IPS-15b (cell line): ENCODE measurements around the gene MARCHF11.

Experiments used
- H3K27me3 ChIP-seq: one replicate; pipeline ENCODE4 v1.6.1; 2013; ENCODE audit warnings: low read length; ENCODE audit not compliant: control insufficient read depth, insufficient read depth
- H3K36me3 ChIP-seq: one replicate; pipeline ENCODE4 v1.6.1; 2013; ENCODE audit warnings: low read length; ENCODE audit not compliant: control insufficient read depth, insufficient read depth
- H3K4me1 ChIP-seq: one replicate; pipeline ENCODE4 v1.6.1; 2013; ENCODE audit warnings: mild to moderate bottlenecking, low read length; ENCODE audit not compliant: control insufficient read depth, insufficient read depth
- H3K4me3 ChIP-seq: one replicate; pipeline ENCODE4 v1.5.1; 2013; ENCODE audit warnings: low read depth, low read length
- H3K9ac ChIP-seq: one replicate; pipeline ENCODE4 v1.6.1; 2013; ENCODE audit warnings: low read depth, mild to moderate bottlenecking, low read length
- H3K9me3 ChIP-seq: one replicate; pipeline ENCODE4 v1.6.1; 2013; ENCODE audit warnings: mild to moderate bottlenecking, low read length; ENCODE audit not compliant: control insufficient read depth, insufficient read depth

Gene MARCHF11

GRCh38 chr5:16048132-16048531, 131.5 kb downstream of the MARCHF11 start:
- no peaks in the 10 kb centered on the region for H3K9me3 ChIP-seq

DNA sequence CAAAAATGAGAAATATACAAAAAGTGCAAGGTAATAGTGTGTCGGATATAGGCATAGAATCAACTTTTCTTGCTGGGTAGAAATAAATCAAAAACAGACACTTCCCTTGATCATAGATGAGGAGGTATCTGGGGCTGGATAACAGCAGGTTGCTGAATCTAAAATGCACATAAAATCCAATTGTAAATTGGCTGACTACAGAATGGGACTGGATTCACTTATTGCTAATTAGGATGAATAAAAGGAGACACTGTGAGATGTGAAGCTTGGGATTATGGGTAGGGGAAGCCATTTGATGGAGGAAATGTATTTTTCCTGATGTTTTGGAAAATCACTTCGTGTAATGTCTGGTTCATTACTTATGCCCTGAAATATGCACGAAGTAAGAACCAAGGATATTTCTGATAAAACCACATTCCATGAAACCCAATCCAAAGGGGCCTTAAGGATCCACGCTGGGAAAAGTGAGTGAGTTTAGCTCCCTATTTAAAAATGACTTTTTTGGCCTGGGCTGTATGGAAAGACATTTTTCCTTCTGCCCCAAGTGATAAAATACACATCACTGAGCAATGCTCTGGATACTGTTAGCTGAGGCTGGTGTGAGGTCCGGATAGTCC, 136.1 kb downstream of the MARCHF11 start:
- Histone ChIP-seq H3K4me1 (no peaks in the 10 kb centered on the region), H3K36me3 (no peaks in the 10 kb centered on the region), H3K9me3 (no peaks in the 10 kb centered on the region), H3K4me3 (no peak overlapping the region), H3K27me3 (no peaks in the 10 kb centered on the region), H3K9ac (no peak overlapping the region)

More at GRCh38 chr5:16048132-16048531, 131.5 kb downstream of the MARCHF11 start:
- Histone ChIP-seq H3K4me1 (no peaks in the 10 kb centered on the region), H3K36me3 (no peaks in the 10 kb centered on the region), H3K4me3 (no peak overlapping the region), H3K27me3 (no peaks in the 10 kb centered on the region), H3K9ac (no peak overlapping the region)

- Histone ChIP-seq H3K36me3 (no peaks in the 10 kb centered on the region), H3K9ac (no peak overlapping the region), H3K4me1 (no peaks in the 10 kb centered on the region), H3K9me3 (no peaks in the 10 kb centered on the region), H3K27me3 (no peaks in the 10 kb centered on the region), H3K4me3 (no peak overlapping the region)
Observed at GRCh38 chr5:16037121-16037845, 142.3 kb downstream of the MARCHF11 start.

DNA sequence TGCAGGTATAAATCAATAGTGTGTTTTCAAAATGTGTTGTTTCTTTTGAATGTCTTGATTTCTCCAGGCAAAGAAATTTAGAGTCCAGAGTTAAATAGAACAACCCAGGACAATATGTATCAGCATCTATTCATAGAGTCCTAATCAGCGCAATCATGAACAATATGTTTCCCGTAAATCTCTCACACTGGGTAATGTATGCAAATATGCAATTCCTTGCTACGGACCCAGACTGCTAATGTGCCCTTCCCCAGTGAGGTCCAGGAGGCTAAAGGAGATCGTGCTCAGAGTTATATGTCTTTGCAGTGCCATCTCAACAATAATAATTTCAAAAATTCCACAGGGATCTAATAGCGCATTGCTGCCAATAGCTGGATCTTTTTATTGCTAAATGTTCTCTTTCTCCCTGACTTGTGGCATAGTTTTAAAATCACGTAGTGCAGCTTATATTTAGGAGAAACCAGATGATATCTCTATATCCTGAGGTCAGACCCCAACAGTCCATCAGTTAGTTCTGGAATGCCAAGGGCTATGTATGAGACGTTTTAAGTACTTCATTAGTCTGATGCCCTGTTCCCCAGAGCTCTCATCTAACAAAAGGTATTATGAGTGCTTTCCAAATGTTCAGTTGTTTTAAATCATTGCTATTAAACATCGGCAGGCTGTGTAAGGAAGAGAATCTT, 145.1 kb downstream of the MARCHF11 start:
- no peaks in the 10 kb centered on the region for H3K9me3 ChIP-seq
- H3K9ac ChIP-seq = no peak overlapping the region
- H3K4me1 ChIP-seq = no peaks in the 10 kb centered on the region
- H3K27me3 ChIP-seq = no peaks in the 10 kb centered on the region
- no peak overlapping the region for H3K4me3 ChIP-seq
- H3K36me3 ChIP-seq = no peaks in the 10 kb centered on the region

DNA sequence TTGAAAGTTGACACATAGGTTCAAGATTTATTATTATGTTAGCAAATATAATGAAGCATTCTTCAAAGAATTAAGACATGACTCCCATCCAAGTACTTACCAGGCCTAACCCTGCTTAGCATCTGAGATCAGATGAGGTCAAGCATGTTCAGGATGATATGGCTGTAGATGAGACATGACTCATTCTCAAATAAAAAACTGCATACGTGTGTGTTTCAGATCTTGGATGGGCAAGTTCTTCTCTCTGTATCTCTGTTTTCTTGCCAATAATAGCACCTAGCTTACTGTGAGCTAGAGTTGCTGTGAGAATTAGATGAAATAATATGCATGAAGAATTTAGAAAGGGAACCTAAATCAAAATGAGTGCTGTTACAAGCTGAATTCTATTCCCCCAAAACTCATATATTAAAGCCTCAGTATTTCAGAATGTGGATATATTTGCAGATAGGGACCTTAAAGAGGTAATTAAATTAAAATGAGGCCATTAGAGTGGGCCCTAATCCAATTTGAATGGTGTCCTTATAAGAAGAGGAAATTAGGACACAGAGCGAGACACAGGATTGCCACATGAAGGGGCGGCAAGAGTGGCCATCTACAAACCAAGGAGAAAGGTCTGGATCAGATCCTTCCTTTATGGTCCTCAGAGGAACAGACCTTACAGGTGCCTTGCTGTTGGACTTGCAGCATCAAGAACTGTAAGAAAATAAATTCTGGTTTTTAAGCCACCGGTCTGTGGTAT, 146.2 kb downstream of the MARCHF11 start:
- Histone ChIP-seq H3K9me3 (no peaks in the 10 kb centered on the region), H3K4me3 (no peak overlapping the region), H3K27me3 (no peaks in the 10 kb centered on the region), H3K4me1 (no peaks in the 10 kb centered on the region), H3K36me3 (no peaks in the 10 kb centered on the region), H3K9ac (no peak overlapping the region)

GRCh38 chr5:16028708-16029107, 150.9 kb downstream of the MARCHF11 start:
- Histone ChIP-seq H3K4me3 (no peak overlapping the region), H3K9ac (no peak overlapping the region), H3K27me3 (no peaks in the 10 kb centered on the region), H3K36me3 (no peaks in the 10 kb centered on the region), H3K4me1 (no peaks in the 10 kb centered on the region), H3K9me3 (no peaks in the 10 kb centered on the region)

DNA sequence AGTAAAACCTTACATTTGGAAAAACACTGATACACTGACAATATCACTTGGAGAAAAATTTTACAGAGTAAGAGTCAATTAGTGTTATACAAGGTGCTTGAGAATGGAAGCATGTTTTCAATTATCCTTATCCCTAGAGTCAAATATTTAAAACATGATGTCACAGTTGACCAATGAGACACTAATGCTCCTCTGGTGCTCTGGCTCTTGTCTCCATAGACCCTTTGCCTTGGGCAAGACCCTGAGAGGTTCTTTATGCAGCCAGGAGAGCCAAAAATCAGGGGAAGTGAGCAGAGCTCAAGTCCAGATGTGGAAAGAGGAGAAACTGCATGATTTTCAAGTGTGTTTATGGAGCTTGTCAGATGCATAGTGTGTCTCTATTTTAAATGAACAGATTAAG, 153.9 kb downstream of the MARCHF11 start:
- H3K4me3 ChIP-seq = no peak overlapping the region

GRCh38 chr5:16018970-16019369, 160.6 kb downstream of the MARCHF11 start:
- H3K4me1 ChIP-seq = no peaks in the 10 kb centered on the region
- no peak overlapping the region for H3K9ac ChIP-seq
- H3K36me3 ChIP-seq = no peaks in the 10 kb centered on the region
- H3K9me3 ChIP-seq = no peaks in the 10 kb centered on the region
- no peaks in the 10 kb centered on the region for H3K27me3 ChIP-seq
- no peak overlapping the region for H3K4me3 ChIP-seq

More for the DNA sequence above, 153.9 kb downstream of the MARCHF11 start:
- Histone ChIP-seq H3K4me1 (no peaks in the 10 kb centered on the region), H3K9ac (no peak overlapping the region), H3K27me3 (no peaks in the 10 kb centered on the region), H3K36me3 (no peaks in the 10 kb centered on the region), H3K9me3 (no peaks in the 10 kb centered on the region)

DNA sequence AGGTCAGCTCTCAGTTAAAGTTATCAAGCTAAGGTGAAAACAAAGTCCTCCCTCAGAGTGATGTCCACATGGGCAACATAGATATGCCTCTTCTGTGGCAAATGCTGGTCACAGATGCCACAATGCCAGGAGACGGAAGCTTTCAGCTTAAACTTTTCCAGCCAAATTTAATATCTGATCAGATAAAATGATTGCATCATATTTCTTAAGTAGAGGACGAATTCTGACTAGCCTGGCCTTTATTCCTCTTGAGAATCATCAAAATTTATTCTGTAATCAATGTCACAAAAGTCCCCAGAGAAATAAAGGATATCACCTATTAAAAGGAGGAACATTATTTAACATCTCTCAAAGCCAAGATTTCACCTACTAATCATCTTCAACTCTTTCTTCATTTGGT, 161.9 kb downstream of the MARCHF11 start:
- H3K9ac ChIP-seq = no peak overlapping the region
- H3K4me3 ChIP-seq = no peak overlapping the region
- no peaks in the 10 kb centered on the region for H3K27me3 ChIP-seq
- no peaks in the 10 kb centered on the region for H3K9me3 ChIP-seq
- no peaks in the 10 kb centered on the region for H3K36me3 ChIP-seq
- H3K4me1 ChIP-seq = no peaks in the 10 kb centered on the region
